ENCODE measurements around the gene ABCC5. TPM values are rescaled to one million over a fixed set of nuclear protein-coding genes. Genes with fewer than 3 reads are reported as not detected.

ABCC5 gene
- total and polyA plus RNA-seq, 2 of the 8 experiments (the other 6 are each of a cell fraction or from before 2014, with no cell fraction given): 25.3 to 40.8 TPM

GRCh38 chr3:183884427-183885296 is 133.0 kb downstream of the ABCC5 start, which contains the start of gene PARL (continued):
- no peak for TF ChIP-seq RFX5 (IDR thresholded peaks at IDR 0.05; ENCODE audit: borderline replicate concordance, low read depth, low read length)

Measured in H1 (cell line).